Neural crest cell (in vitro differentiated cells): ENCODE results near the gene TBC1D2B. TPM values are rescaled to one million over a fixed set of nuclear protein-coding genes. Genes with fewer than 3 reads are reported as not detected.
"Not testable (repeated sequence)": the region's sequence is repeated elsewhere in the genome, so short reads cannot be mapped to it uniquely, and the experiment has no call there.

ENCODE experiments used
- DNase-seq: peaks from one replicate; pipeline ENCODE4 v3.0.0; 2021; ENCODE audit warnings: low read depth, mixed read lengths, low spot score
- H3K27ac Mint-ChIP-seq: one replicate; pipeline ENCODE4 v1.8.0; 2021; ENCODE audit warnings: mild to moderate bottlenecking, mixed read lengths; ENCODE audit not compliant: unreplicated experiment
- H3K27me3 Mint-ChIP-seq: 2 replicates; pipeline ENCODE4 v1.8.0; 2021; ENCODE audit warnings: low read depth, mild to moderate bottlenecking, mixed read lengths
- H3K36me3 Mint-ChIP-seq: 2 replicates; pipeline ENCODE4 v1.8.0; 2021; ENCODE audit warnings: low read depth, mild to moderate bottlenecking, mixed read lengths
- H3K4me1 Mint-ChIP-seq: 2 replicates; pipeline ENCODE4 v1.8.0; 2021; ENCODE audit warnings: mixed read lengths
- H3K4me3 Mint-ChIP-seq: one replicate; pipeline ENCODE4 v1.8.0; 2021; ENCODE audit warnings: mild to moderate bottlenecking, mixed read lengths
- H3K9me3 Mint-ChIP-seq: 2 replicates; pipeline ENCODE4 v1.8.0; 2021; ENCODE audit warnings: mixed read lengths
- CTCF ChIP-seq: fragments of 200-600 bp; sonication (generic); conservative IDR thresholded peaks from 2 replicates; pipeline ENCODE4 v1.5.0; 2021; ENCODE audit warnings: antibody characterized with exemption, mild to moderate bottlenecking
- total RNA-seq: library from RNA; stranded (reverse); gene quantifications from 2 replicates; pipeline ENCODE4 v1.2.1, GENCODE V29; 2021

TBC1D2B gene
- total RNA-seq, 1 donor from 2014 or later, result 21.8 TPM

- Mint-ChIP-seq H3K4me1 (no peaks in the 10 kb centered on the region), H3K27me3 (no peaks in the 10 kb centered on the region), H3K36me3 (no peaks in the 10 kb centered on the region), H3K27ac (no peak overlapping the region), H3K9me3 (peaks cover 2% of the 10 kb centered on the region), H3K4me3 (no peak overlapping the region)
- no peak for TF ChIP-seq CTCF
- no peak for DNase-seq
Measured at GRCh38 chr15:77969055-77969454, 108.5 kb downstream of the TBC1D2B start.

GRCh38 chr15:77967798-77968197, 109.7 kb downstream of the TBC1D2B start:
- Mint-ChIP-seq H3K27ac (no peak overlapping the region), H3K36me3 (no peaks in the 10 kb centered on the region), H3K9me3 (peaks cover 2% of the 10 kb centered on the region), H3K4me1 (no peaks in the 10 kb centered on the region), H3K27me3 (peaks cover 5% of the 10 kb centered on the region), H3K4me3 (no peak overlapping the region)
- DNase-seq, result no peak
- TF ChIP-seq CTCF, result no peak

GRCh38 chr15:77967235-77967615, 110.3 kb downstream of the TBC1D2B start:
- not testable (repeated sequence) for H3K27me3 Mint-ChIP-seq, H3K27ac Mint-ChIP-seq, DNase-seq, H3K4me1 Mint-ChIP-seq, H3K4me3 Mint-ChIP-seq, H3K36me3 Mint-ChIP-seq, H3K9me3 Mint-ChIP-seq

GRCh38 chr15:77966540-77967234, 110.8 kb downstream of the TBC1D2B start:
- Mint-ChIP-seq H3K27me3 (peaks cover 9% of the 10 kb centered on the region), H3K4me3 (no peak overlapping the region), H3K9me3 (peaks cover 2% of the 10 kb centered on the region), H3K4me1 (no peaks in the 10 kb centered on the region), H3K27ac (no peak overlapping the region), H3K36me3 (no peaks in the 10 kb centered on the region)
- peak; percentile 82 for TF ChIP-seq CTCF
- DNase-seq, result peak; percentile 64

GRCh38 chr15:77964193-77964592, 113.3 kb downstream of the TBC1D2B start:
- Mint-ChIP-seq H3K36me3 (no peaks in the 10 kb centered on the region), H3K4me1 (peaks cover 3% of the 10 kb centered on the region), H3K9me3 (peaks cover 2% of the 10 kb centered on the region), H3K4me3 (no peak overlapping the region), H3K27me3 (peaks cover 30% of the 10 kb centered on the region), H3K27ac (no peak overlapping the region)
- no peak for DNase-seq
- TF ChIP-seq CTCF, result no peak

GRCh38 chr15:77959432-77959879, 118.1 kb downstream of the TBC1D2B start:
- peak; percentile 90 for DNase-seq
- H3K9me3 Mint-ChIP-seq, result no peaks in the 10 kb centered on the region
- no peaks in the 10 kb centered on the region for H3K36me3 Mint-ChIP-seq
- H3K27me3 Mint-ChIP-seq, result peaks cover 48% of the 10 kb centered on the region
- peak; percentile 96 for TF ChIP-seq CTCF
- H3K4me3 Mint-ChIP-seq, result no peak overlapping the region
- peaks cover 3% of the 10 kb centered on the region for H3K4me1 Mint-ChIP-seq
- H3K27ac Mint-ChIP-seq, result no peak overlapping the region

- not testable (repeated sequence) for DNase-seq, H3K4me1 Mint-ChIP-seq, H3K9me3 Mint-ChIP-seq, H3K36me3 Mint-ChIP-seq, H3K4me3 Mint-ChIP-seq, H3K27ac Mint-ChIP-seq
- H3K27me3 Mint-ChIP-seq, result peaks cover 48% of the 10 kb centered on the region
Measured at GRCh38 chr15:77958716-77959431, 118.6 kb downstream of the TBC1D2B start.

GRCh38 chr15:77958021-77958420, 119.5 kb downstream of the TBC1D2B start:
- H3K27ac Mint-ChIP-seq, H3K36me3 Mint-ChIP-seq, H3K4me3 Mint-ChIP-seq, H3K9me3 Mint-ChIP-seq, DNase-seq, H3K4me1 Mint-ChIP-seq: not testable (repeated sequence)
- H3K27me3 Mint-ChIP-seq, result peaks cover 46% of the 10 kb centered on the region

GRCh38 chr15:77953926-77954325, 123.6 kb downstream of the TBC1D2B start:
- not testable (repeated sequence) for H3K4me3 Mint-ChIP-seq, DNase-seq, H3K36me3 Mint-ChIP-seq, H3K4me1 Mint-ChIP-seq, H3K27ac Mint-ChIP-seq, H3K9me3 Mint-ChIP-seq
- peaks cover 16% of the 10 kb centered on the region for H3K27me3 Mint-ChIP-seq
